ENCODE measurements around the gene PDCL3. TPM values are rescaled to one million over a fixed set of nuclear protein-coding genes. Genes with fewer than 3 reads are reported as not detected.

Gene PDCL3
- total RNA-seq, 1 donor from 2014 or later = 5.8 TPM

GRCh38 chr2:100610381-100610831 lies 47.6 kb downstream of the PDCL3 start:
- DNase-seq (ENCODE audit: low spot score) (peak; percentile 54), ATAC-seq (peak; percentile 82)

DNA sequence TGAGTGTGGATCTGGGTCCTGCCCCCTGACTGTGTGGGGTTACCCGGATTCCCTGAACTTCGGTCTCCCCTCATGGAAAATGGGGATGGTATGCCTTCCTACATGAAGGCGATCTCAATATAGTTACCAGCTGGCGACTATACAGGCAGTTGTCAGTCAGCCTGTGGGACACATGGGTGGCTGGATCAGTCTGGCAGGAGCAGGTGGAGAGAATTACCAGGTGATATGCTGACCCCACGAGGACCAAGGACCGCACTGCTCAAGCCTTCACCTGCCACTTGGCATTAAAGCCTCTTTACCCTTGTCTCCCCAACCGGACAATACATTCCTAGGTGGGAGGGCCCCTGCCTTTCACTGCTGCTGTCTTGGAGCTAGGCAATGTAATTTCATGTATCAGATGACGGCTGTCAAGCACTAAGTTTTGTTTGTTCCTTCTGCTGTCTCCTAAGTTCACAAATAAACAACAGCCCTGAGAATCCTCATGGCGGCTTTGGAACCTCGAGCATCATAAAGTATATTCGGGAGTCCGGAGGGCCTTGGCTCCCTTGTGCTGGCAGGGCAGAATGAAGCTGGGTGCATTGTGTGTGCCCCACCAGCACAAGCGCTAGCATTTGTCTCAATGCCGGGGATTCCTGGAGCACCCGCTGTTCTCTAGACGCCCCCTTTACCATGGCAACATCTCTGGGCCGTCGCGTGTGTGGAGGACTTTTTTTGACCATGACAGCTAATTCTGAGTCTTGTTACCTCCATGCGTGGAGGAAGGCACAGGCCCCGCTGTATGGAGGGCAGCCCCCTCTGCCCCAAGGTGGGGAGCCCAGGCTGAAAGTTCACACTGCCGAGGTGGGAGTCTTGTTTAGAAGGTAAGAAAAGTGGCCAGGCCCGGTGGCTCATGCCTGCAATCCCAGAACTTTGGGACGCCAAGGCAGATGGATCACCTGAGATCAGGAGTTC lies 48.6 kb downstream of the PDCL3 start:
- ATAC-seq = no peak
- DNase-seq (ENCODE audit: low spot score) = no peak

- DNase-seq (ENCODE audit: low spot score) (no peak), ATAC-seq (no peak)
Measured at GRCh38 chr2:100612388-100613000, 49.7 kb downstream of the PDCL3 start.

DNA sequence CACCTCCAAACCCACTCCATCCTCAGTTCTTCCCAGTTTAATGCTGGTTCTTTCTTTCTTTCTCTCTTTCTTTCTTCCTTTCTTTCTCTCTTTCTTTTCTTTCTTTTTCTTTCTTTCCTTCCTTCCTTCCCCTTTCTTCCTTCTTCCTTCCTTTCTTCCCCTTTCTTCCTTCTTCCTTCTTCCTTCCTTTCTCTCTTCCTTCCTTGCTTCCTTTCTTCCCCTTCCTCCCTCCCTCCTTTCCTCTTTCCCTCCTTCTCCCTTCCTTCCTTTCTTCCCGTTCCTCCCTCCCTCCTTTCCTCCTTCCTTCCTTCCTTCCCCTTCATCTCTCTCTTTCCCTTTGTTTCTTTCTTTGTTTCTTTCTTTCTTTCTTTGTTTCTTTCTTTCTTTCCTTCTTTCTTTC lies 50.9 kb downstream of the PDCL3 start:
- no peak for DNase-seq (ENCODE audit: low spot score)
- ATAC-seq = no peak

- no peak for DNase-seq (ENCODE audit: low spot score)
- ATAC-seq = no peak
Measured at GRCh38 chr2:100614455-100615000, 51.7 kb downstream of the PDCL3 start.

- ATAC-seq (no peak), DNase-seq (ENCODE audit: low spot score) (no peak)
Measured at GRCh38 chr2:100615471-100615870, 52.7 kb downstream of the PDCL3 start.

DNA sequence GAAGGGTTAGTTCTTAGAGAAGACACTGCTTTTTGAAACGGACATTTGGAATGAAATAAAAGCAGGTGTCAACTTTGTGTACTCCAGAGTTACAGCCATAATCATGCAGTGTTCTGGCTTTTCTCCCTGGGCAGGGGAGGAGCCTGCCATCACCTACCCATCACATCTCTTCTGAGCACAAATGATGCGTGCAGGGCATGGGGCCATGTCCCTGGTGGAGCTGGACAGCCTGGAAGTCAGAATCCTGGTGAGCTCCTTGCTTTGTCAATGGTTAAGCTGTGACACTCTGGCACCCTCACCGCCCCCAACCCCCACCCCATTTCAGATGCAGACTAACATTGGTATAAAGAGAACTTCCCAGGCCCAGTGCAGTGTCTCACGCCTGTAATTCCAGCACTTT lies 53.1 kb downstream of the PDCL3 start:
- no peak for ATAC-seq
- no peak for DNase-seq (ENCODE audit: low spot score)

DNA sequence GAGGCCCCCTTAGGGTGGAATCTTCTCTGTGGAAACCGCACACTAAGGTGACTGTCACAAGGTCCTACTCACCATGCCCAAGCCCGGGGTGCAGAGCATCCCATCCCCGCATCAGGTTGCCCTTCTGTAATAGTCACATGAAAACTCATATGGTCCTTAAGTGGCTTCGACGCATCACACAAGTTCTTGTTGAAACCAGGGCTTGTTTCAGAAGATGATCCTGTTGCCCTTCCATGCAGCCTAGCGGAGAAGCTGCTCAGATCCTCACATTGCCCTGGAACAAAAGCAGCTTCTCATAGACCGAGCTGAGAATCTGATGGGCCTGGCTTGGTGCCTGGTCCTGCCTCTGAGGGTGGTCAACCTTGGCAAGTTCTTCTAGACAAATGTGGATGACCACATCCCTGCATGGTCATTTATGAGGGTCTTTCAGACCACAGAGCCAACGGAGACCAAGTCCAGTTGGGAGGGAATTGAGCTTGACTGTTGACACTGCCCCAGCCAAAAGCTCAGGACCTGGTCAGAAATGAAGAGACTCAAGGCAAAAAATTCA lies 54.1 kb downstream of the PDCL3 start:
- no peak for ATAC-seq

DNA sequence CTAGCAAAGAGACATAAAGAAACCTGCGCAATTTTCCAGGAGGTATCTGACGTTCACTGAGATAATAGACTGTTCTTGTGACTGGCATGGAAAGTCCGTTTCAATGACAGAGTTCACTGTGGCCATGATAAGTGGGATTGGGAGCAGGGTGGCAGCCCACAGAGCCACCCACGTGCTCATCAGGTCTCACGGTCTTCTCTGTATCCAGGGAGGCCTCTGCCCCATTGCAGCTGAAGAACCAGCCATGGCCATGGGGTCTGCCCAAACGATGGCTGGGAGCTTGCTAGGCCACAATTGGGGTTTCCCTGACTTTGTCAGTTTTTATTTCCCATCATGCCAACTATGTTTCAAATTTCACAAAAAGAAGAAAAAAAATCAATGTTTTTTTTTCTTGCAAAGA lies 57.2 kb downstream of the PDCL3 start:
- DNase-seq (ENCODE audit: low spot score) (peak; percentile 21), ATAC-seq (no peak)

More for the DNA sequence above, 54.1 kb downstream of the PDCL3 start:
- DNase-seq (ENCODE audit: low spot score) = no peak

DNA sequence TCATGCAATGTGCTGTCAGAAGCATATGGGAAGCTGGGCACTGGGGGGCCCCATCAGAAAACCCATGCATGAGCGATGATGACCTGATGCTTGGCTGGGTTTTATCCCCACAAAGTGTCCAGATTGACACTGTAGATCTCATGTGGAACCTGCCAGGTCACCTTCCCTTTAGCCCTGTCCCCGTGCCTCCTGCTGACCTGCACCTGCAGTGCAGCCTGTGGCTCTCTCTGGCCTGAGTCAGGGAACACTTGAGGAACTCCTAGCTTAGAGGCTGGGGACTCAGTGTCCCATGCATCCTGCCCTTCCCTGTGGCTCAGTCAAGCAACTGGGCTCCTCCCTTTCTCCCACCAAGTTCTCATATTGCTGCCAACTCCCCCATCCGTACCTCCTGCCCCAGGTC lies 57.7 kb downstream of the PDCL3 start:
- DNase-seq (ENCODE audit: low spot score) = no peak
- no peak for ATAC-seq

GRCh38 chr2:100621371-100621951 lies 58.7 kb downstream of the PDCL3 start:
- ATAC-seq = no peak
- no peak for DNase-seq (ENCODE audit: low spot score)

GRCh38 chr2:100623033-100623715 lies 60.4 kb downstream of the PDCL3 start:
- DNase-seq (ENCODE audit: low spot score) (no peak), ATAC-seq (no peak)

- DNase-seq (ENCODE audit: low spot score) (no peak), ATAC-seq (no peak)
Measured at GRCh38 chr2:100623930-100624329, 61.1 kb downstream of the PDCL3 start.

- ATAC-seq (no peak), DNase-seq (ENCODE audit: low spot score) (no peak)
Measured at GRCh38 chr2:100624536-100624935, 61.7 kb downstream of the PDCL3 start.

GRCh38 chr2:100625717-100626116 lies 62.9 kb downstream of the PDCL3 start:
- DNase-seq (ENCODE audit: low spot score) = no peak
- no peak for ATAC-seq

Other genes with a start within 250 kb of the PDCL3 start
- gene LONRF2, start 240.5 kb upstream of the PDCL3 start, total RNA-seq = 0.68 TPM
- 0.50 TPM for gene CHST10, start 145.3 kb upstream of the PDCL3 start, total RNA-seq
- not detected for gene NMS, start 92.5 kb upstream of the PDCL3 start, total RNA-seq

All from left lobe of liver (tissue), 2 donors.